ENCODE measurements around the gene DND1. TPM values are rescaled to one million over a fixed set of nuclear protein-coding genes. Genes with fewer than 3 reads are reported as not detected.
A peak's percentile ranks its signal among the peaks of the same experiment; 100 is the strongest.
"Not testable (repeated sequence)": the region's sequence is repeated elsewhere in the genome, so short reads cannot be mapped to it uniquely, and the experiment has no call there.

The DND1 gene
- total RNA-seq, 3 donors from 2014 or later (not counting 1 experiment from before 2014, with no cell fraction given), result 0.90 to 1.1 (median 1.1) TPM

GRCh38 chr5:140664030-140664358 is 9.4 kb downstream of the DND1 start:
- Histone ChIP-seq H3K4me1 (ENCODE audit: control insufficient read depth, insufficient read depth, low read length) (peaks cover 21% of the 10 kb centered on the region), H3K27ac (ENCODE audit: low read length) (peak overlapping the region; percentile 90), H3K36me3 (ENCODE audit: control insufficient read depth, insufficient read depth, low read length) (peaks cover 57% of the 10 kb centered on the region), H3K9me3 (ENCODE audit: control insufficient read depth, insufficient read depth, low read length) (no peaks in the 10 kb centered on the region), H3K27me3 (ENCODE audit: control insufficient read depth, insufficient read depth, low read length) (no peaks in the 10 kb centered on the region), H3K4me3 (ENCODE audit: low read length) (peak overlapping the region; percentile 99)
- Mint-ChIP-seq H3K27ac (peak overlapping the region; percentile 96), H3K36me3 (peaks cover 25% of the 10 kb centered on the region), H3K4me3 (peak overlapping the region; percentile 99), H3K27me3 (ENCODE audit: low read depth in 2 of 2) (no peaks in the 10 kb centered on the region), H3K4me1 (peaks cover 33 to 38% of the 10 kb centered on the region in 2 donors), H3K9me3 (no peaks in the 10 kb centered on the region)
- intact Hi-C loops (cut with micrococcal nuclease), result loop anchor here (1.0 to 2.0 kb wide), 5 partner anchors 17 to 263 kb away; partner anchors contain the start of genes ANKHD1, APBB3, HARS1 and HARS2
- 41% methylated on average over 18 of the region's 18 CpGs for WGBS (ENCODE audit: insufficient coverage)
- DNase-seq (no peak), ATAC-seq (no peak)
- TF ChIP-seq CTCF (IDR thresholded peaks at IDR 0.05), result no peak

- intact Hi-C loops (cut with micrococcal nuclease); ATAC-seq; H3K4me3 ChIP-seq (ENCODE audit: low read length); H3K4me3 Mint-ChIP-seq; H3K27me3 Mint-ChIP-seq (ENCODE audit: low read depth in 2 of 2); H3K9me3 ChIP-seq (ENCODE audit: control insufficient read depth, insufficient read depth, low read length); H3K27me3 ChIP-seq (ENCODE audit: control insufficient read depth, insufficient read depth, low read length); H3K9me3 Mint-ChIP-seq; H3K27ac ChIP-seq (ENCODE audit: low read length); DNase-seq: not testable (repeated sequence)
- H3K4me1 Mint-ChIP-seq, result peaks cover 11 to 18% of the 10 kb centered on the region in 2 donors
- peak overlapping the region in 1 of 2 donors; percentile 35 for H3K27ac Mint-ChIP-seq
- Histone ChIP-seq H3K36me3 (ENCODE audit: control insufficient read depth, insufficient read depth, low read length) (peaks cover 73% of the 10 kb centered on the region), H3K4me1 (ENCODE audit: control insufficient read depth, insufficient read depth, low read length) (peaks cover 14% of the 10 kb centered on the region)
- H3K36me3 Mint-ChIP-seq, result peaks cover 39% of the 10 kb centered on the region
- WGBS (ENCODE audit: insufficient coverage), result 99% methylated on average over 6 of the region's 6 CpGs
Measured at GRCh38 chr5:140660371-140660770, 13.0 kb downstream of the DND1 start.

GRCh38 chr5:140658870-140659269 is 14.5 kb downstream of the DND1 start:
- Histone ChIP-seq H3K36me3 (ENCODE audit: control insufficient read depth, insufficient read depth, low read length) (peaks cover 88% of the 10 kb centered on the region), H3K4me1 (ENCODE audit: control insufficient read depth, insufficient read depth, low read length) (peaks cover 4% of the 10 kb centered on the region), H3K27ac (ENCODE audit: low read length) (no peak overlapping the region), H3K9me3 (ENCODE audit: control insufficient read depth, insufficient read depth, low read length) (no peaks in the 10 kb centered on the region), H3K4me3 (ENCODE audit: low read length) (no peak overlapping the region), H3K27me3 (ENCODE audit: control insufficient read depth, insufficient read depth, low read length) (no peaks in the 10 kb centered on the region)
- 98% methylated on average over 17 of the region's 17 CpGs for WGBS (ENCODE audit: insufficient coverage)
- H3K9me3 Mint-ChIP-seq, result no peaks in the 10 kb centered on the region
- intact Hi-C loops (cut with micrococcal nuclease), result no loop called here
- H3K4me3 Mint-ChIP-seq, result no peak overlapping the region
- no peak for TF ChIP-seq CTCF (IDR thresholded peaks at IDR 0.05)
- no peak for ATAC-seq
- peaks cover 53% of the 10 kb centered on the region for H3K36me3 Mint-ChIP-seq
- no peaks in the 10 kb centered on the region for H3K27me3 Mint-ChIP-seq (ENCODE audit: low read depth in 2 of 2)
- no peak for DNase-seq
- peaks cover 0 to 10% of the 10 kb centered on the region in 2 donors for H3K4me1 Mint-ChIP-seq
- H3K27ac Mint-ChIP-seq, result no peak overlapping the region

- Histone ChIP-seq H3K36me3 (ENCODE audit: control insufficient read depth, insufficient read depth, low read length) (peaks cover 44% of the 10 kb centered on the region), H3K4me3 (ENCODE audit: low read length) (peak overlapping the region; percentile 78), H3K4me1 (ENCODE audit: control insufficient read depth, insufficient read depth, low read length) (peaks cover 20% of the 10 kb centered on the region), H3K9me3 (ENCODE audit: control insufficient read depth, insufficient read depth, low read length) (no peaks in the 10 kb centered on the region), H3K27me3 (ENCODE audit: control insufficient read depth, insufficient read depth, low read length) (no peaks in the 10 kb centered on the region), H3K27ac (ENCODE audit: low read length) (peak overlapping the region; percentile 89)
- Mint-ChIP-seq H3K4me1 (peaks cover 32 to 46% of the 10 kb centered on the region in 2 donors), H3K36me3 (peaks cover 14% of the 10 kb centered on the region), H3K9me3 (no peaks in the 10 kb centered on the region), H3K27me3 (ENCODE audit: low read depth in 2 of 2) (no peaks in the 10 kb centered on the region), H3K27ac (peak overlapping the region; percentile 94 to 99), H3K4me3 (peak overlapping the region; percentile 100)
- 1% methylated on average over 27 of the region's 27 CpGs for WGBS (ENCODE audit: insufficient coverage)
- DNase-seq (no peak), ATAC-seq (no peak)
- intact Hi-C loops (cut with micrococcal nuclease), result loop anchor here (1.0 to 2.0 kb wide), 6 partner anchors 8 to 246 kb away; partner anchors contain the start of genes ANKHD1, APBB3, SLC35A4 and SRA1
- no peak for TF ChIP-seq CTCF (IDR thresholded peaks at IDR 0.05)
Measured at GRCh38 chr5:140647042-140647419, 26.3 kb downstream of the DND1 start.
